BE2C (cell line): ENCODE results near the gene MAP2K5.

Experiments used
- DNase-seq: peaks from one replicate; pipeline ENCODE4 v3.0.0-alpha.2; 2020
- H3K27me3 ChIP-seq: fragments of 250-450 bp; sonication (Bioruptor Pico); 2 replicates; pipeline ENCODE4 v1.5.1; 2020; ENCODE audit warnings: mild to moderate bottlenecking
- H3K36me3 ChIP-seq: fragments of 250-450 bp; sonication (Bioruptor Pico); 2 replicates; pipeline ENCODE4 v1.5.1; 2020; ENCODE audit warnings: mild to moderate bottlenecking
- H3K4me1 ChIP-seq: fragments of 250-450 bp; sonication (Bioruptor Pico); 2 replicates; pipeline ENCODE4 v1.5.1; 2020
- H3K4me3 ChIP-seq: 2 replicates; pipeline ENCODE4 v1.5.1; 2011; ENCODE audit warnings: low read depth, low read length
- H3K9me3 ChIP-seq: fragments of 250-450 bp; sonication (Bioruptor Pico); 2 replicates; pipeline ENCODE4 v1.5.1; 2020
- TF ChIP-seq, protein P1 (sequence below): IDR thresholded peaks from 2 replicates; pipeline ENCODE4 v1.5.1; 2012; ENCODE audit warnings: mild to moderate bottlenecking, low read depth, low read length

MAP2K5 gene

DNA sequence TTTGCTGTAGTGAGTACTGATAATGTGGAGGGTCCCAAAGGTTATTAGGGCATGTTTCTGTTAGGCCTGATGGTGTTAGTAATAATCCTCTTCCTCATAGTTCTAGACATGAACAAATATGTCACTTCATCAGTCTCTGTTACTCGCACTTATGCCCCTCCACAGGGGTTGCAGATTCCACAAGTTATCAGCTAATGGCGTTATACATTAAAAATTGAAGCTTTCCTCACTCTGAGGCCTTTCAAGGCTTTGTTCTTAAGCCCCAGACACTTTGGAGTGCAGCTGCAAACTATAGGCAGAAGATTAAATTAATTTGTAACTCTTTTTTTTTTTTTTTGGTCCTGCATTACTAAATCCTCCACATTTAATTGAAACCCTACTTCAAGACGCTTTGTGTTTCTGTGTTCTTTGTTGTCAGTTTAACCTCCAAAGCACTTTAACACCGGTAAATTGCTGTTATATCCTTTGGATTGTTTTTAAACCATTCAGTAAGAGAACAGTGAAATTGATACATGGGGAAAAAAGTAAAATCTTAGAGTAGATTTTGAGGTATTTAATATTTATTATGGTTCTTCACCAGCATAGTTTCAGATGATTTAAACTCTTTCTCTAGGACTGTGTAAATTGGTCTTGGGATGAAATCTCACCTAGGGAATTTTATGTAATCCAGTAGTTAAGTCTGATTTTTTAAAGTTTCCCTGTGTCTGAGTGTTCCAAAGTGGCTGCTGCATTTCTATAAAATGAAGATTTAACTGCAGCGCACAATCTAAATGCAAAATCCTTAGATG is 179.7 kb downstream of the MAP2K5 start:
- no peaks in the 10 kb centered on the region for H3K36me3 ChIP-seq
- H3K4me1 ChIP-seq, result 0 out of 2 replicates have a peak, but pooled peaks cover 3% of the 10 kb centered on the region
- H3K4me3 ChIP-seq, result no peak overlapping the region
- no peak for DNase-seq
- H3K27me3 ChIP-seq, result no peaks in the 10 kb centered on the region
- TF ChIP-seq, protein P1, sequence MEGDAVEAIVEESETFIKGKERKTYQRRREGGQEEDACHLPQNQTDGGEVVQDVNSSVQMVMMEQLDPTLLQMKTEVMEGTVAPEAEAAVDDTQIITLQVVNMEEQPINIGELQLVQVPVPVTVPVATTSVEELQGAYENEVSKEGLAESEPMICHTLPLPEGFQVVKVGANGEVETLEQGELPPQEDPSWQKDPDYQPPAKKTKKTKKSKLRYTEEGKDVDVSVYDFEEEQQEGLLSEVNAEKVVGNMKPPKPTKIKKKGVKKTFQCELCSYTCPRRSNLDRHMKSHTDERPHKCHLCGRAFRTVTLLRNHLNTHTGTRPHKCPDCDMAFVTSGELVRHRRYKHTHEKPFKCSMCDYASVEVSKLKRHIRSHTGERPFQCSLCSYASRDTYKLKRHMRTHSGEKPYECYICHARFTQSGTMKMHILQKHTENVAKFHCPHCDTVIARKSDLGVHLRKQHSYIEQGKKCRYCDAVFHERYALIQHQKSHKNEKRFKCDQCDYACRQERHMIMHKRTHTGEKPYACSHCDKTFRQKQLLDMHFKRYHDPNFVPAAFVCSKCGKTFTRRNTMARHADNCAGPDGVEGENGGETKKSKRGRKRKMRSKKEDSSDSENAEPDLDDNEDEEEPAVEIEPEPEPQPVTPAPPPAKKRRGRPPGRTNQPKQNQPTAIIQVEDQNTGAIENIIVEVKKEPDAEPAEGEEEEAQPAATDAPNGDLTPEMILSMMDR, result no peak
- H3K9me3 ChIP-seq, result no peaks in the 10 kb centered on the region

DNA sequence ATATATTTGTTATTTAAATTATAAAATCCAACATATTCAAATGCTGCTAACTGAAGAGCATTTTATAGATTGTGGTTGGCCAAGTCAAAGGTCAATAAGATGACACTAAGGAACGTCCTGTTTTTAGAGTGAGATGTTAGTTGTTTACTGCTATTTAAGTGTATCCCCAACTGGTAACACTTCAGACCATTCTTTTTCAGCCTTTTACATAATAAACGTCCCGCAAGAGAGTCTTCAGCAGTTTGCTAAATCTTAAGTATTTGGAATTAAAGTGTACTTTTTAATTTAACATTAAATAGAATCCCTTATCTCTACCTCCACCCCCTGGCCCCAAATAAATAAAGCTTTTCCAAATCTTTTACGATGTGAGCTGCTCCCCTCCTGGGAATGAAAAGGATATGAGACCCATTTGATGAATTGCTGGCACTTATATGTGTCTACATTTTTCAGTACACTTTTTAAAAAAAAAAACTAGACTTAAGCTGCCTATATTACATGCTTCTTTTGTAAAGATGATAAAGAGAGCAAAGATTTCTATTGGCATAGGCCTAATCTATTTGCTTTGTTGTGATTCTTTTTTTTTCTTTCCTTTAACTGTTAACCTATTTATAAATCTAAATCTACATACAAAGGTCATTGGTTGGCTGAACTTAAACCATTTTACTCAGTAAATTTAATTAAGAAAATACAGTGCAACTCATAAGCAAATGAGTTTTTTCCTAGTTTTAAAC is 181.0 kb downstream of the MAP2K5 start:
- TF ChIP-seq, protein P1, result no peak
- Histone ChIP-seq H3K4me1 (0 out of 2 replicates have a peak, but pooled peaks cover 3% of the 10 kb centered on the region), H3K27me3 (no peaks in the 10 kb centered on the region), H3K36me3 (no peaks in the 10 kb centered on the region), H3K4me3 (no peak overlapping the region), H3K9me3 (no peaks in the 10 kb centered on the region)
- DNase-seq, result no peak

DNA sequence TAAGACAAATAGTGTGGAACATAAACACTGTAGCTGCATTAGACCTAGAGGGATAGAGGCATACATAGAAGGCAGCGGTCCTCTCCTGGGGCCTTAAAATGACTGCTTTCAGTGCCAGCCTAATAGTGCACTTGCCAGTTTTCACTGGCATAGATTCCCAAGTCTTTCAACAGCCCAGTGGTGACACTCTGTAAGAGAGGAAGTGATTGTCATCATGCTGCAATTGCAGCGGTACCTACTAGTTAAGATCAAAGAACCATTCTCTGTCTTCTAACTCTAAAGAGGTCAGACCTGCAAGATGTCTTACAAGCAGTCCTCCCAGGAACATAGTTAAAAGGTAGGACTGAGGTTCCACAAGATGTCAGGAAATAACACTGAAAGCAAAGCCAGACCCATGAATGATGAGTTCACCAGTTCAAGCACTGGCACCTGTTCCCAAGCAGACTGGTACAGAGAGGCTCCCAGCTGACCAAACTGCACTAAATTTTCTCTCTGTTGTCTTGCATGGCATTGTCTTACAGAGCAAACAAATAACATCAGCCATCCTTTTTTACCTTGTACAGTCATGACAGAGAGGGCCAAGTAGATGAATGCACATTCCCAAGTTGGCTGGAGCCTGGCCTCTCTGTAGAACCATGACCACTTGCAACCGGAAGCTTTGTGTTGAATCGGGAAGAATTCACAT is 182.3 kb downstream of the MAP2K5 start:
- no peak overlapping the region for H3K4me3 ChIP-seq
- DNase-seq, result no peak
- no peaks in the 10 kb centered on the region for H3K36me3 ChIP-seq
- H3K9me3 ChIP-seq, result no peaks in the 10 kb centered on the region
- 0 out of 2 replicates have a peak, but pooled peaks cover 3% of the 10 kb centered on the region for H3K4me1 ChIP-seq
- H3K27me3 ChIP-seq, result no peaks in the 10 kb centered on the region
- TF ChIP-seq, protein P1, result no peak

DNA sequence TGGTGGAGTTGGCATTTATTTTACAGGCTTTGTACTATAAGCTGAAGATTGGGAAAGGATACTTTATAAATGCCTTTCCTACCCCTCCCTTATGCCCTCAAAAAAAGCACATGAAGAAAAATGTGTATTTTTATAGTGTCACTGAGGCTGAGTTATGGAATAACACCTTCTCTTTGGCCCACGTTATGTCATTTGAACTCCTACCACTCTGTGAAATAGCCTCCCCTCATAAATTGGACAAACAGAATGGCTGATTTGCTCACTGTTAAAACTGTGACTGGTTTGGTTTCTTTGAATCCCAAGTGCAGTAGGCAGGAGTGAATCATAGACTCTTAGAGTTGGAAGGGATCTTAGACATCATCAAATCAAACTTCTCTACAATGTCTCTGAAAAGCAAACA is 187.6 kb downstream of the MAP2K5 start:
- no peak for DNase-seq
- Histone ChIP-seq H3K4me3 (no peak overlapping the region), H3K36me3 (no peaks in the 10 kb centered on the region), H3K9me3 (no peaks in the 10 kb centered on the region), H3K4me1 (peaks cover 7% of the 10 kb centered on the region), H3K27me3 (no peaks in the 10 kb centered on the region)
- TF ChIP-seq, protein P1, result no peak

DNA sequence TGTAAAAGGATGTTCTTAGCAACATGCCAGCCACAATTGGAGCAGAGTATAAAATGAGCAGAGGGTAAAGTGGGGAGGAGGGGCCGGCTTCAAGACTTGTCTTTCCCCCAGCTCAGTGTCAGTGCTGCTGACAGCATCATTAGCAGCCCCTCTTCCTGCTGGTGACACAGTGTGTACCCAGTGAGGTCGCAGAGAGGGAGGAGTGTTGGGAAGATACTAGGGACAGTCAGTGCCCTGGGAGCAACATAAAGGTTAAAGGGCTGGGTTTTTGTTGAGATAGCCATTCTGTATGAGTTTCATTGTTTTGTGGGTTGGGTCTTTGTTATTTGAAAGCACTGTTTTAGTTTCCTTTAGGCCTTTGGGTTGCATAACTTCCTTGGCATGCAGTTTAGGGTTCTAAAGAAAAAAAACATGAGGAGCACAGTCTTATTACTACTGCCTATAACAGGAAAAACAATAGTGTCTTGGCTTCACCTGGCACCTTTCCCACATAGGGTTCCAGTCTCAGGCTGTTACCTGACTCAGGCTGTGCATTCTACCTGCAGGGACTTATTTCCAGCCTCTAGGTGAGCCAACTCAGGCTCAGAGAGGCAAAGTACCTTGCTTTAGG is 188.7 kb downstream of the MAP2K5 start:
- DNase-seq, result no peak
- H3K9me3 ChIP-seq, result no peaks in the 10 kb centered on the region
- peaks cover 7% of the 10 kb centered on the region for H3K4me1 ChIP-seq
- H3K36me3 ChIP-seq, result no peaks in the 10 kb centered on the region
- no peak overlapping the region for H3K4me3 ChIP-seq
- H3K27me3 ChIP-seq, result no peaks in the 10 kb centered on the region
- TF ChIP-seq, protein P1, result no peak
